ENCODE measurements around the gene ARL14EP.

The ARL14EP gene

GRCh38 chr11:30358536-30358935 is 35.6 kb downstream of the ARL14EP start:
- Histone ChIP-seq H3K9ac (ENCODE audit: low read depth, low read length) (no peak overlapping the region), H3K27ac (ENCODE audit: low read length) (no peak overlapping the region), H3K4me1 (ENCODE audit: insufficient read depth, low read length) (0 out of 2 replicates have a peak, but pooled peaks cover 4% of the 10 kb centered on the region), H3K36me3 (ENCODE audit: insufficient read depth, low read depth, low read length) (no peaks in the 10 kb centered on the region), H3K9me3 (ENCODE audit: insufficient read depth, low read depth, low read length) (no peaks in the 10 kb centered on the region), H3K27me3 (ENCODE audit: insufficient read depth, low read length) (no peaks in the 10 kb centered on the region), H3K4me3 (ENCODE audit: low read length) (no peak overlapping the region)

DNA sequence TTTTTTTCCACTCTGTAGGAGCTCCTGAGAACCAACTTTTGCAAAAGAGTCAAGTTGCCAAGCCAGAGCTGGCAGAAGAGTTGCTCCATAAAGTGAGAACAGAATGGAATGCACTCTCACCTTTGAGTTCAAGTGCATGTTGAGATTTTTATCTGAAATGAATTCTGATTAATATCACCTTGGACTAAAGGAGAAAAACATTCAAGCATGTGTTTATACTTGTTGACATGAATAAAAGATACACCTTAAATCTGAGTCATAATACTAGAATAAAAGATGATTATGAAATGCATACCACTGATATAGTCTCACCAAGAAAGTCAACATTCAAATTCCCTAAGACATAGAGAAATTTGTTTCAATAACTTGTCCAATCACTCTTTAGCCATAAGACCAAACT is 37.8 kb downstream of the ARL14EP start:
- Histone ChIP-seq H3K4me3 (ENCODE audit: low read length) (no peak overlapping the region), H3K9me3 (ENCODE audit: insufficient read depth, low read depth, low read length) (no peaks in the 10 kb centered on the region), H3K27me3 (ENCODE audit: insufficient read depth, low read length) (no peaks in the 10 kb centered on the region), H3K27ac (ENCODE audit: low read length) (no peak overlapping the region), H3K9ac (ENCODE audit: low read depth, low read length) (no peak overlapping the region), H3K36me3 (ENCODE audit: insufficient read depth, low read depth, low read length) (no peaks in the 10 kb centered on the region), H3K4me1 (ENCODE audit: insufficient read depth, low read length) (peaks cover 11% of the 10 kb centered on the region; the same call in 1 of the 2 replicates)

GRCh38 chr11:30364139-30364836 is 41.4 kb downstream of the ARL14EP start:
- no peaks in the 10 kb centered on the region for H3K27me3 ChIP-seq (ENCODE audit: insufficient read depth, low read length)
- peaks cover 7% of the 10 kb centered on the region; the same call in 1 of the 2 replicates for H3K4me1 ChIP-seq (ENCODE audit: insufficient read depth, low read length)
- no peak overlapping the region for H3K27ac ChIP-seq (ENCODE audit: low read length)
- H3K9ac ChIP-seq (ENCODE audit: low read depth, low read length): no peak overlapping the region
- H3K4me3 ChIP-seq (ENCODE audit: low read length): no peak overlapping the region
- H3K36me3 ChIP-seq (ENCODE audit: insufficient read depth, low read depth, low read length): no peaks in the 10 kb centered on the region
- H3K9me3 ChIP-seq (ENCODE audit: insufficient read depth, low read depth, low read length): no peaks in the 10 kb centered on the region

- no peaks in the 10 kb centered on the region for H3K9me3 ChIP-seq (ENCODE audit: insufficient read depth, low read depth, low read length)
- no peaks in the 10 kb centered on the region for H3K36me3 ChIP-seq (ENCODE audit: insufficient read depth, low read depth, low read length)
- H3K9ac ChIP-seq (ENCODE audit: low read depth, low read length): no peak overlapping the region
- no peak overlapping the region for H3K4me3 ChIP-seq (ENCODE audit: low read length)
- H3K4me1 ChIP-seq (ENCODE audit: insufficient read depth, low read length): peaks cover 7% of the 10 kb centered on the region; the same call in 1 of the 2 replicates
- no peaks in the 10 kb centered on the region for H3K27me3 ChIP-seq (ENCODE audit: insufficient read depth, low read length)
- H3K27ac ChIP-seq (ENCODE audit: low read length): no peak overlapping the region
Observed at GRCh38 chr11:30364837-30365482, 42.1 kb downstream of the ARL14EP start.

- H3K9ac ChIP-seq (ENCODE audit: low read depth, low read length): no peak overlapping the region
- no peak overlapping the region for H3K27ac ChIP-seq (ENCODE audit: low read length)
- no peak overlapping the region for H3K4me3 ChIP-seq (ENCODE audit: low read length)
- H3K27me3 ChIP-seq (ENCODE audit: insufficient read depth, low read length): no peaks in the 10 kb centered on the region
- H3K4me1 ChIP-seq (ENCODE audit: insufficient read depth, low read length): peaks cover 7% of the 10 kb centered on the region; the same call in 1 of the 2 replicates
- no peaks in the 10 kb centered on the region for H3K9me3 ChIP-seq (ENCODE audit: insufficient read depth, low read depth, low read length)
- no peaks in the 10 kb centered on the region for H3K36me3 ChIP-seq (ENCODE audit: insufficient read depth, low read depth, low read length)
Observed at GRCh38 chr11:30365793-30366517, 43.1 kb downstream of the ARL14EP start.

GRCh38 chr11:30368394-30368793 is 45.5 kb downstream of the ARL14EP start:
- H3K9me3 ChIP-seq (ENCODE audit: insufficient read depth, low read depth, low read length): no peaks in the 10 kb centered on the region
- H3K9ac ChIP-seq (ENCODE audit: low read depth, low read length): no peak overlapping the region
- H3K27me3 ChIP-seq (ENCODE audit: insufficient read depth, low read length): no peaks in the 10 kb centered on the region
- peaks cover 7% of the 10 kb centered on the region; the same call in 1 of the 2 replicates for H3K4me1 ChIP-seq (ENCODE audit: insufficient read depth, low read length)
- H3K4me3 ChIP-seq (ENCODE audit: low read length): no peak overlapping the region
- H3K27ac ChIP-seq (ENCODE audit: low read length): no peak overlapping the region
- no peaks in the 10 kb centered on the region for H3K36me3 ChIP-seq (ENCODE audit: insufficient read depth, low read depth, low read length)

DNA sequence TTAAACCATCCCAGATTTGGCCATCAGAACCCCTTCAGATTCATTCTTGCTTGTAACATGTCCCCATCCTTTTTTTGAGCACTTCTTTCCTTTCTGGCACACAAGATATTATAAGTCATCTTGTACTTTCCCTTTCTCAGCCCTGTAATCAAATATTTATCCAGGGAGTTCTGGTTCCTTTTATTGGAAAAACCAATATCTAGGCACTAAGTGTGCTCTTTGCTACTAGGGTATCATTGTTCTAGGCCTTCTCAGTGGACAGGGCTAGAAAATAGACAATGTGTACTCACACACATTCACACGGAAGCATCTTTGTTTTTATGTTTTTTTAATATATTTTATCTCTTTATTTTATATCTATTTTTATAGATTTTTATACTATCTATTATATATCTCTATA is 47.3 kb downstream of the ARL14EP start:
- H3K4me1 ChIP-seq (ENCODE audit: insufficient read depth, low read length): no peaks in the 10 kb centered on the region; the same call in 1 of the 2 replicates
- H3K4me3 ChIP-seq (ENCODE audit: low read length): no peak overlapping the region
- no peaks in the 10 kb centered on the region for H3K9me3 ChIP-seq (ENCODE audit: insufficient read depth, low read depth, low read length)
- H3K36me3 ChIP-seq (ENCODE audit: insufficient read depth, low read depth, low read length): no peaks in the 10 kb centered on the region
- no peak overlapping the region for H3K27ac ChIP-seq (ENCODE audit: low read length)
- no peak overlapping the region for H3K9ac ChIP-seq (ENCODE audit: low read depth, low read length)
- no peaks in the 10 kb centered on the region for H3K27me3 ChIP-seq (ENCODE audit: insufficient read depth, low read length)

- H3K27ac ChIP-seq (ENCODE audit: low read length): no peak overlapping the region
- no peaks in the 10 kb centered on the region for H3K36me3 ChIP-seq (ENCODE audit: insufficient read depth, low read depth, low read length)
- H3K4me3 ChIP-seq (ENCODE audit: low read length): no peak overlapping the region
- H3K27me3 ChIP-seq (ENCODE audit: insufficient read depth, low read length): no peaks in the 10 kb centered on the region
- H3K4me1 ChIP-seq (ENCODE audit: insufficient read depth, low read length): no peaks in the 10 kb centered on the region; the same call in 1 of the 2 replicates
- no peaks in the 10 kb centered on the region for H3K9me3 ChIP-seq (ENCODE audit: insufficient read depth, low read depth, low read length)
- H3K9ac ChIP-seq (ENCODE audit: low read depth, low read length): no peak overlapping the region
Observed at GRCh38 chr11:30377347-30377746, 54.4 kb downstream of the ARL14EP start.

DNA sequence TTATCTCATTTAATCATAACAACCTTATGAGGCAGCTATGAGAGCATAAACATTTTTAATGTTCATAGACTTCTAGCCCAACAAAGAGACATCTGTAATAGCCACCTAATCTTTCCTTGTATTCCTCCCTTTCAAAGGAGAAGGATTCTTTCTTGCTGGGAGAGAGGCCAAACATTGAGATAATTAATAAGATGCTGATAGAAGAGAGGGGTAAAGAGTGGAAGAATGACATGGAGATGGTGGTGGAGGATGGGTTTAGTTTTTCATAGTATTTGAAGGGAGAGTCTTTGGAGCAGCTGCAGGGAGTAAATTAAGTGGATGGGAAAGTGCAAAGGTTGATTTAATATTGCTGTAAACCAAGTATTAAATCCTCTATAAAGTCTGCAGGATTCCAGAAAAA is 57.9 kb downstream of the ARL14EP start:
- Histone ChIP-seq H3K36me3 (ENCODE audit: insufficient read depth, low read depth, low read length) (no peaks in the 10 kb centered on the region), H3K27ac (ENCODE audit: low read length) (no peak overlapping the region), H3K4me3 (ENCODE audit: low read length) (no peak overlapping the region), H3K9ac (ENCODE audit: low read depth, low read length) (no peak overlapping the region), H3K4me1 (ENCODE audit: insufficient read depth, low read length) (no peaks in the 10 kb centered on the region), H3K9me3 (ENCODE audit: insufficient read depth, low read depth, low read length) (peaks cover 4% of the 10 kb centered on the region; the same call in 1 of the 2 replicates), H3K27me3 (ENCODE audit: insufficient read depth, low read length) (no peaks in the 10 kb centered on the region)

DNA sequence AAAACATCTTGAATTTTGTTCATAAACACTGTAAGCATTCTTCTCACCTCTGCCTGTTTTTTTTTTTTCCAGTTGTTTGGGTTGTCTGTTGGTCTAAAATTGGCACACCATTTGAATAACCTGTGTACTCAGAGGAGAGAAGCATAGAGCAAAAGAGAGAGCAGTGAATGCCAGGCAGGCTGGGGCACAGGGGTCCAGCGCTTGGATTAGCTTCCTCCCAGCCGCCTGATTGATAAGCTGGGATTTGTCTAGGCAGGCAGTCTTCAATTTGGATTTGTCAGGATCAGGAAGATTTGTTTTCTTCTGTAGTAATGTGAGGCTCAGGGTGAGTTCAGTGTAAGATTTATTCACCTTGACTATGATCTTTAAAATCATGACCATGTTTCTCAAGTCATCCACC is 59.0 kb downstream of the ARL14EP start:
- H3K4me1 ChIP-seq (ENCODE audit: insufficient read depth, low read length): no peaks in the 10 kb centered on the region

More for the DNA sequence above, 59.0 kb downstream of the ARL14EP start:
- H3K27ac ChIP-seq (ENCODE audit: low read length): no peak overlapping the region
- H3K36me3 ChIP-seq (ENCODE audit: insufficient read depth, low read depth, low read length): no peaks in the 10 kb centered on the region
- H3K27me3 ChIP-seq (ENCODE audit: insufficient read depth, low read length): no peaks in the 10 kb centered on the region
- H3K9ac ChIP-seq (ENCODE audit: low read depth, low read length): no peak overlapping the region
- no peak overlapping the region for H3K4me3 ChIP-seq (ENCODE audit: low read length)
- peaks cover 14% of the 10 kb centered on the region for H3K9me3 ChIP-seq (ENCODE audit: insufficient read depth, low read depth, low read length)
